GM18951 (cell line): Measurements from ENCODE around the gene NCAPH2.

Source experiments
- POLR2A ChIP-seq: IDR thresholded peaks from 4 replicates; pipeline ENCODE4 v1.6.1; 2011; ENCODE audit warnings: mild to moderate bottlenecking; ENCODE audit not compliant: insufficient read length, insufficient read depth; ENCODE audit errors: extremely low read depth
- in situ Hi-C: fragments of 300-500 bp; cut with MboI; formaldehyde crosslinking; loops from one replicate; pipeline ENCODE4 v1.12.0; 2022; ENCODE audit warnings: low sequenced_read_pairs, mixed read lengths, inconsistent platforms; ENCODE audit not compliant: unreplicated experiment

NCAPH2 gene

GRCh38 chr22:50481440-50482106 lies 26.5 kb upstream of the NCAPH2 start, which contains the start of gene ADM2:
ADM2 (plus strand) TSS chr22:50481543; CDS start chr22:50481848, 305 bp downstream.
- no peak for TF ChIP-seq POLR2A
- in situ Hi-C loops: no loop called here

GRCh38 chr22:50482107-50483074 lies 25.6 kb upstream of the NCAPH2 start:
- no peak for TF ChIP-seq POLR2A
- in situ Hi-C loops: no loop called here

DNA sequence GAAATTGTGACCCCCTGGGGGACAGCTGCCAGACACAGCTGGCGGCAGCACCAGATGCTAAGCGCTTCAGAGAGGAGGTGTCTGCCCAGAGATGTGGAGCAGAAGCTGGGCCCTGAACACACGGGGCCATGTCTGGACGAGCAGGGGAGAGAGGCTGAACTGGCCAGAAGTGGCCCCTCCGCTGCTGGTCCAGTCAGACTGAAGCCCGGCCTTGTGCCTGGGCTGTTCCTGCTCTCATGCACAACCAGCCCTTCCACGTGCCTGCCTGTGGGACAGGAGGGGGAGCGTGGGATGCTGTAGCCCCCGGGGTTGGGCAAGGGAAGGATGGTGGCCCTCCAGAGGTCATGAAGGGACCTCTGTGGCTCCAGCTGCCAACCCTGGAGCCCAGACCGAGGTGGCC lies 24.9 kb upstream of the NCAPH2 start:
- no peak for TF ChIP-seq POLR2A
- in situ Hi-C loops: no loop called here

DNA sequence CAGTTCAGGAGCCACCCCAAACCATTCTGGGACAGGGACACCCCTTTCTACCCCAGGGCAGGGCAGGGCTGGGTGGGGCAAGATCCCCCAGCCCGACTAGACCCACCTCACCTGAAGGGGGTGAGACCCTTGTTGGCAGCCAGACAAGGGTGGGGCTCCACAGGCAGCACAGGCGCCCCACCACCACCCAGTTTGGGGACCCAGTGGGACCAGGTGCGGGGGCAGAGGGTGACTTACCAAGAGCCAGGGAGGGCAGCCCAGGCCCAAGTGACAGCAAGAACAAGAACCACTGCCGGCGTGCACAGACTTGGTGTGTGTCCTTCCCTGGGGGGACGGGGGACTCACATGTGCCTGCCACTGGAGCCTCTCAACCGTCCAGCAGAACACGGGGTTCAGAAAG lies 24.5 kb upstream of the NCAPH2 start:
- no peak for TF ChIP-seq POLR2A
- in situ Hi-C loops: no loop called here

GRCh38 chr22:50483977-50484853 lies 23.8 kb upstream of the NCAPH2 start:
- in situ Hi-C loops: no loop called here
- TF ChIP-seq POLR2A: no peak

- in situ Hi-C loops: no loop called here
These were observed 22.5 kb upstream of the NCAPH2 start for GRCh38 chr22:50485221-50486131.

GRCh38 chr22:50486561-50487289 lies 21.3 kb upstream of the NCAPH2 start, which contains the start of gene MIOX:
MIOX (plus strand) TSS chr22:50486859; CDS start chr22:50486898, 39 bp downstream.
- in situ Hi-C loops: no loop called here
- TF ChIP-seq POLR2A: no peak

More at GRCh38 chr22:50485221-50486131, 22.5 kb upstream of the NCAPH2 start:
- no peak for TF ChIP-seq POLR2A

DNA sequence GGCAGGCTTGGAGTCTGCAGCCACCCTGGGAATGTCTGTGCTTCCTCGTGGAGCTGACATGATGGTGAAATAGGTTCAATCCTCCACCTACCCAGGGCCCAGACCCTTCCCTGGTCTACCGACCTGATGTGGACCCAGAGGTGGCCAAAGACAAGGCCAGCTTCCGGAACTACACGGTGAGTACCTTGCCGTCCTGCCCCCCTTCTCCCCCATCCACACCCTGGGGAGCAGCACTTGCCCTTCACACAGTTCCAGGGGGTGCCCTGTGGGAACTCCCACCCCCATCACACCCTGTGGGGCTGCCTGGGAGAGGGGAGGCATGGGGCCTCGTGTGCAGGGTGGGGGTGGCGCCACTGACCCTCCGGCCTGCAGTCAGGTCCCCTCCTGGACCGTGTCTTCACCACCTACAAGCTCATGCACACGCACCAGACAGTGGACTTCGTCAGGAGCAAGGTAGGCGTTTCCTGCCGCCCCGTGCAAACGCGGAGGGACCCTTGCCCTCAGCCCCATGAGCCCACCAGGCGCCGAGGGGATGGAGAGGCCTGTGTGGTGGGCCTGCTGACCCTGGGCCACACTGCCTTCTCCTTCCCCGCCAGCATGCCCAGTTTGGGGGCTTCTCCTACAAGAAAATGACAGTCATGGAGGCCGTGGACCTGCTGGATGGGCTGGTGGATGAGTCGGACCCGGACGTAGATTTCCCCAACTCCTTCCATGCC lies 20.6 kb upstream of the NCAPH2 start:
- in situ Hi-C loops: no loop called here
- no peak for TF ChIP-seq POLR2A

GRCh38 chr22:50488006-50488677 lies 19.9 kb upstream of the NCAPH2 start:
- no peak for TF ChIP-seq POLR2A
- in situ Hi-C loops: no loop called here

DNA sequence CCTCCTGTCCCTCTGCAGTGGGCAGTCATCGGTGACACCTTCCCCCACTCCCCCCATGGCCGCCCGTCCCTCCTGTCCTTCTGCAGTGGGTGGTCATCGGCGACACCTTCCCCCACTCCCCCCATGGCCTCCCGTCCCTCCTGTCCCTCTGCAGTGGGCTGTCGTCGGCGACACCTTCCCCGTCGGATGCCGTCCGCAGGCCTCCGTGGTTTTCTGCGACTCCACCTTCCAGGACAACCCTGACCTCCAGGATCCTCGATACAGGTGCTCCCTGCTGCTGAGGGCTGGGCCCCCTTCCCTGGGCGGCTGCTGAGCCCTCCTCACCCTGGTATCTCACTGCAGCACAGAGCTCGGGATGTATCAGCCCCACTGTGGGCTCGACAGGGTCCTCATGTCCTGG lies 19.1 kb upstream of the NCAPH2 start:
- in situ Hi-C loops: no loop called here
- TF ChIP-seq POLR2A: no peak
